Smooth muscle cell (in vitro differentiated cells): ENCODE measurements around the gene FGA. TPM values are rescaled to one million over a fixed set of nuclear protein-coding genes. Genes with fewer than 3 reads are reported as not detected.

Experiments
- DNase-seq: peaks from one replicate; lab custom pipeline; 2025; ENCODE audit not compliant: unreplicated experiment; lab: John Stamatoyannopoulos, UW
- H2AFZ ChIP-seq: fragments of 200-600 bp; sonication (generic); 2 replicates; pipeline ENCODE4 v1.6.0; 2016; ENCODE audit warnings: antibody characterized with exemption, low read depth, mild to moderate bottlenecking
- H3F3A ChIP-seq: fragments of 200-600 bp; sonication (generic); 2 replicates; pipeline ENCODE4 v1.6.0; 2017; ENCODE audit warnings: antibody characterized with exemption, low read depth
- H3K27ac ChIP-seq: fragments of 200-600 bp; sonication (generic); 2 replicates; pipeline ENCODE4 v1.5.1; 2016; ENCODE audit warnings: low read depth, mild to moderate bottlenecking
- H3K27me3 ChIP-seq: fragments of 200-600 bp; sonication (generic); 2 replicates; pipeline ENCODE4 v1.6.1; 2016; ENCODE audit warnings: low read depth, mild to moderate bottlenecking
- H3K36me3 ChIP-seq: fragments of 200-600 bp; sonication (generic); 2 replicates; pipeline ENCODE4 v1.5.1; 2016; ENCODE audit warnings: low read depth
- H3K4me1 ChIP-seq: fragments of 200-600 bp; sonication (generic); 2 replicates; pipeline ENCODE4 v1.5.1; 2016; ENCODE audit warnings: low read depth
- H3K4me2 ChIP-seq: fragments of 200-600 bp; sonication (generic); 2 replicates; pipeline ENCODE4 v1.6.0; 2016; ENCODE audit warnings: mild to moderate bottlenecking
- H3K4me3 ChIP-seq: fragments of 200-600 bp; sonication (generic); 2 replicates; pipeline ENCODE4 v1.5.1; 2016; ENCODE audit warnings: mild to moderate bottlenecking
- H3K79me2 ChIP-seq: fragments of 200-600 bp; sonication (generic); 2 replicates; pipeline ENCODE4 v1.6.0; 2016; ENCODE audit warnings: low read depth, mild to moderate bottlenecking
- H3K9ac ChIP-seq: fragments of 200-600 bp; sonication (generic); 2 replicates; pipeline ENCODE4 v1.6.0; 2016; ENCODE audit warnings: low read depth
- H3K9me3 ChIP-seq: fragments of 200-600 bp; sonication (generic); replicated peaks from 2 replicates; pipeline ENCODE4 v1.5.1; 2016; ENCODE audit warnings: low read depth
- H4K20me1 ChIP-seq: fragments of 200-600 bp; sonication (generic); 2 replicates; pipeline ENCODE4 v1.6.0; 2016; ENCODE audit warnings: low read depth
- WGBS: methylation state at CpG from one replicate; pipeline ENCODE4 v1.1.7; 2016; ENCODE audit warnings: low lambda C conversion rate; 5-methylcytosine and 5-hydroxymethylcytosine counted together
- polyA plus RNA-seq: library from polyadenylated mRNA; unstranded; fragments of >200 nt; fragmentation: Nextera tagmentation; extraction: Ambion mirVana; gene quantifications from 2 replicates; pipeline ENCODE4 v1.2.1, GENCODE V29; 2016
- total RNA-seq: library from RNA; depleted of rRNA; stranded (reverse); fragments of >200 nt; gene quantifications from 2 replicates; pipeline ENCODE4 v1.2.3, GENCODE V29; 2014
- TF ChIP-seq, protein P1 (sequence below): fragments of 200-600 bp; sonication (generic); IDR thresholded peaks from 2 replicates; pipeline ENCODE4 v1.5.1; 2017; ENCODE audit warnings: borderline replicate concordance, mild to moderate bottlenecking, antibody characterized with exemption; ENCODE audit not compliant: insufficient read depth, poor library complexity, severe bottlenecking

The FGA gene
- total and polyA plus RNA-seq, 2 experiments from 2014 or later, result 0.04 to 0.21 TPM

DNA sequence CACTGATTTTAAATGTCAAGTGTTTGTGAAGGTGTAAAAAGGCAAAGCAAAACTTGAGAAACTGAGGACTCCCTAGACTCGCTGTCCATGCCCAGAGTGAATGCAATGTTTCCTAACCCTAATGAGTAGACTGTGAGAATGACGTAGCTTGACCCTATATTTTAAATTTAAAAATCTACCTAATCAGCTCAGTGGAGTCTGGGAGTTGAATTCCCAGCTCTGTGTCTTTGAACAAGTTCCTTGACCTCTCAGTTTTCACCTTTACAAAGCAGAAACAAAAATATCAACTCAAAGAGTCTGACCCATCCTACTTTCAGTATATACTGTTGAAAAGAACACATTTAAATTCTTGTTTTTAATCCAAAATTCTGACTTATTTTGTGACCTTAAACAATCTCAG, 2.3 kb downstream of the FGA start:
- no peak overlapping the region for H3K4me2 ChIP-seq
- no peaks in the 10 kb centered on the region for H3K36me3 ChIP-seq
- no peaks in the 10 kb centered on the region for H3F3A ChIP-seq
- H3K27me3 ChIP-seq, result no peaks in the 10 kb centered on the region
- no peak for DNase-seq
- no peak overlapping the region for H3K27ac ChIP-seq
- no peaks in the 10 kb centered on the region for H3K9me3 ChIP-seq
- no peaks in the 10 kb centered on the region for H3K79me2 ChIP-seq
- TF ChIP-seq, protein P1, sequence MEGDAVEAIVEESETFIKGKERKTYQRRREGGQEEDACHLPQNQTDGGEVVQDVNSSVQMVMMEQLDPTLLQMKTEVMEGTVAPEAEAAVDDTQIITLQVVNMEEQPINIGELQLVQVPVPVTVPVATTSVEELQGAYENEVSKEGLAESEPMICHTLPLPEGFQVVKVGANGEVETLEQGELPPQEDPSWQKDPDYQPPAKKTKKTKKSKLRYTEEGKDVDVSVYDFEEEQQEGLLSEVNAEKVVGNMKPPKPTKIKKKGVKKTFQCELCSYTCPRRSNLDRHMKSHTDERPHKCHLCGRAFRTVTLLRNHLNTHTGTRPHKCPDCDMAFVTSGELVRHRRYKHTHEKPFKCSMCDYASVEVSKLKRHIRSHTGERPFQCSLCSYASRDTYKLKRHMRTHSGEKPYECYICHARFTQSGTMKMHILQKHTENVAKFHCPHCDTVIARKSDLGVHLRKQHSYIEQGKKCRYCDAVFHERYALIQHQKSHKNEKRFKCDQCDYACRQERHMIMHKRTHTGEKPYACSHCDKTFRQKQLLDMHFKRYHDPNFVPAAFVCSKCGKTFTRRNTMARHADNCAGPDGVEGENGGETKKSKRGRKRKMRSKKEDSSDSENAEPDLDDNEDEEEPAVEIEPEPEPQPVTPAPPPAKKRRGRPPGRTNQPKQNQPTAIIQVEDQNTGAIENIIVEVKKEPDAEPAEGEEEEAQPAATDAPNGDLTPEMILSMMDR, result no peak
- 86% methylated on average over 2 of the region's 2 CpGs for WGBS
- no peaks in the 10 kb centered on the region for H4K20me1 ChIP-seq
- no peak overlapping the region for H3K4me3 ChIP-seq
- no peak overlapping the region for H3K9ac ChIP-seq
- H3K4me1 ChIP-seq, result no peaks in the 10 kb centered on the region
- H2AFZ ChIP-seq, result no peak overlapping the region

DNA sequence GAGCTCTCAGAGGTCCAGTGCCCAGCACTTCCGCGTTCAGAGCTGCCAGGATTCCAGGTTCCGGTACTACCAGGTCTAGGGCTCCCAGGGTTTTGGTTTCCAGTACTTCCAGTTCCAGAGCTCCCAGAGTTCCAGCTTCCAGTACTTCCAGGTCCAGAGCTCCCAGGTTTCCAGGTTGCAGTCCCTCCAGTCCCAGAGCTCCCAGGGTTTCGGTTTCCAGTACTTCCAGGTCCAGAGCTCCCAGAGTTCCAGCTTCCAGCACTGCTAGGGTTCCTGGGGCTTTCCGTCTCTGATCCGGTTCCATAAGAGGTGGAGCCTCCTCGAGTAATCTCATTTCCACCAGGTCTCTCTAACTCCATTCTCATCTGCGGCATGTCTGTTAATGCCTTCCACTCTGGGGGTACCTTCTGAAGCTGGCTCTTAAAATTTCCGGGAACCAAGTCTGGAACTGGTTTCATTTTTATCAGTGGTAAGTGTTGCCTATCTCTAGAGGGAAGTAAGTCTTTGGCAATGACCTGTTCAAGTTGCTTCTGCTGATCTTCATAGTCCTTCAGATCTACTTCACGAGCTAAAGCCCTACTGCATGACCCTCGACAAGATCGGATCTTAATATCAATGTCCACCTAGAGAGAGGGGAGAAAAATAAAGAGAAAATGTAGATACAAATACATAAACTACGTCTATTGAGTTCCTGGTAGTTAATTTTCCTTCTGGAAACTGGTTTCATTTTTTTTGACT, 4.1 kb downstream of the FGA start:
- no peaks in the 10 kb centered on the region for H3K36me3 ChIP-seq

DNA sequence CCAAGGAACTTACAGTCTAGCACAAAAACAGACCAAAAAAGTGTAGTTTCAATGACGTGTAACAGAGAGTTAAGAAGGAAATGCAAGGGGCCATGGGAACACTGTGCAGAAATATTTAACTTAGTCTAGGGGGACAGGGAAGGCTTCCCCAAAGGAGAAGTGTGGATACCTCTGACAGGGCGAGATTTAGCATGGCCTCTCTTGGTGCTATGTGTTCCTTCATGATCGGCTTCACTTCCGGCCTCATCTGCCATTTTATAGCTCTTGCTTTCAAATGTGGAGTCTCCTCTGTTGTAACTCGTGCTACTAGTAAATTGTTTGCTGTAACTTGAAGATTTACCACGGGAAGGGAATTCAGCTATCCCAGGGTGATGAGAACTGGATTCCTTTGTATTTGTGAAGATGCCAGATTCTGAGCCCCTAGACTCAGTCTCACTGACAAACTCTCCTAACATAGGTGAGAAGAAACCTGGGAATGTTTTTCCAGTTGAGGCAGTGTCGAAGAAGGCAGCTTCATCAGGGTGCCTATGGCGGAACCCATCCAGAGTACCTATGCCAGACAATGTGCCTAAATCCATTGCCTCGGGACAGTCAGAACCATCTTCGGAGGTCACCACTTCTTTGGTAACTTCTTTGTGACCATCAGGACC, 5.0 kb downstream of the FGA start:
- Histone ChIP-seq H3K9me3 (no peaks in the 10 kb centered on the region), H2AFZ (no peak overlapping the region), H3K4me2 (no peak overlapping the region), H4K20me1 (no peaks in the 10 kb centered on the region), H3K4me1 (no peaks in the 10 kb centered on the region), H3K9ac (no peak overlapping the region), H3K79me2 (no peaks in the 10 kb centered on the region), H3K4me3 (no peak overlapping the region), H3K36me3 (no peaks in the 10 kb centered on the region), H3K27ac (no peak overlapping the region), H3F3A (no peaks in the 10 kb centered on the region), H3K27me3 (no peaks in the 10 kb centered on the region)
- 89% methylated on average over 10 of the region's 10 CpGs for WGBS
- DNase-seq, result no peak
- TF ChIP-seq, protein P1, result no peak

More for the DNA sequence above, 4.1 kb downstream of the FGA start:
- Histone ChIP-seq H4K20me1 (no peaks in the 10 kb centered on the region), H3K79me2 (no peaks in the 10 kb centered on the region), H3K27me3 (no peaks in the 10 kb centered on the region), H2AFZ (no peak overlapping the region), H3K9ac (no peak overlapping the region), H3F3A (no peaks in the 10 kb centered on the region), H3K9me3 (no peaks in the 10 kb centered on the region), H3K4me2 (no peak overlapping the region), H3K4me1 (no peaks in the 10 kb centered on the region), H3K27ac (no peak overlapping the region), H3K4me3 (no peak overlapping the region)
- DNase-seq, result no peak
- TF ChIP-seq, protein P1, result no peak
- WGBS, result 95% methylated on average over 13 of the region's 13 CpGs
